GM12874 (cell line): ENCODE results near the gene TCHH.

Experiments
- CTCF ChIP-seq: IDR thresholded peaks from 2 replicates; pipeline ENCODE4 v1.5.1; 2011; ENCODE audit warnings: low read depth, mild to moderate bottlenecking, control low read depth, low read length, moderate library complexity; ENCODE audit not compliant: insufficient read depth

Gene TCHH

DNA sequence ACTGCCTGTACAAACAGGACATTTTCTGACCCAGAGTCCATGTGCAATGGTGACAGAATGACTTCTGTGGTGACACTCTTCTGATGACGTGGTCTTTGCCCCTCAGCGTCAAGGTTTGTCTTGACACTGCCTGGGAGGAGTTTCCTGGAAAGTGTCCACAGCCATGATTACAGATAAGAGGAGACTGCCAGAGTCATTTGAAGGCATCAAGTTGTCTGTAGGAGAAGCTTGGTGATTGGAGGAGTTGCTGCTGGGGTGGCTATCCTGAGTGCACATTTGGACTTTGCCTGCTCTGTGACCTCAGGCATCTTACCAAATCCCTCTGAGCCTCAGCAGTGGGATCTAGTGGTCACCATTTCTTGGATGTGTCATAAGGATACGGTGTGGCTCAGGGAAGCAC, 44.1 kb downstream of the TCHH start:
- TF ChIP-seq CTCF: no peak

GRCh38 chr1:152067929-152068328, 47.3 kb downstream of the TCHH start:
- no peak for TF ChIP-seq CTCF

- no peak for TF ChIP-seq CTCF
These were observed 48.1 kb downstream of the TCHH start for GRCh38 chr1:152067150-152067549.

- TF ChIP-seq CTCF: no peak
These were observed 53.3 kb downstream of the TCHH start for GRCh38 chr1:152061952-152062351.
